Smooth muscle cell (in vitro differentiated cells): ENCODE data around the gene EID3. TPM values are rescaled to one million over a fixed set of nuclear protein-coding genes. Genes with fewer than 3 reads are reported as not detected.

ENCODE experiments used
- DNase-seq: peaks from one replicate; lab custom pipeline; 2025; ENCODE audit not compliant: unreplicated experiment; lab: John Stamatoyannopoulos, UW
- H2AFZ ChIP-seq: fragments of 200-600 bp; sonication (generic); 2 replicates; pipeline ENCODE4 v1.6.0; 2016; ENCODE audit warnings: antibody characterized with exemption, low read depth, mild to moderate bottlenecking
- H3F3A ChIP-seq: fragments of 200-600 bp; sonication (generic); 2 replicates; pipeline ENCODE4 v1.6.0; 2017; ENCODE audit warnings: antibody characterized with exemption, low read depth
- H3K27ac ChIP-seq: fragments of 200-600 bp; sonication (generic); 2 replicates; pipeline ENCODE4 v1.5.1; 2016; ENCODE audit warnings: low read depth, mild to moderate bottlenecking
- H3K27me3 ChIP-seq: fragments of 200-600 bp; sonication (generic); 2 replicates; pipeline ENCODE4 v1.6.1; 2016; ENCODE audit warnings: low read depth, mild to moderate bottlenecking
- H3K36me3 ChIP-seq: fragments of 200-600 bp; sonication (generic); 2 replicates; pipeline ENCODE4 v1.5.1; 2016; ENCODE audit warnings: low read depth
- H3K4me1 ChIP-seq: fragments of 200-600 bp; sonication (generic); 2 replicates; pipeline ENCODE4 v1.5.1; 2016; ENCODE audit warnings: low read depth
- H3K4me2 ChIP-seq: fragments of 200-600 bp; sonication (generic); 2 replicates; pipeline ENCODE4 v1.6.0; 2016; ENCODE audit warnings: mild to moderate bottlenecking
- H3K4me3 ChIP-seq: fragments of 200-600 bp; sonication (generic); 2 replicates; pipeline ENCODE4 v1.5.1; 2016; ENCODE audit warnings: mild to moderate bottlenecking
- H3K79me2 ChIP-seq: fragments of 200-600 bp; sonication (generic); 2 replicates; pipeline ENCODE4 v1.6.0; 2016; ENCODE audit warnings: low read depth, mild to moderate bottlenecking
- H3K9ac ChIP-seq: fragments of 200-600 bp; sonication (generic); 2 replicates; pipeline ENCODE4 v1.6.0; 2016; ENCODE audit warnings: low read depth
- H3K9me3 ChIP-seq: fragments of 200-600 bp; sonication (generic); replicated peaks from 2 replicates; pipeline ENCODE4 v1.5.1; 2016; ENCODE audit warnings: low read depth
- H4K20me1 ChIP-seq: fragments of 200-600 bp; sonication (generic); 2 replicates; pipeline ENCODE4 v1.6.0; 2016; ENCODE audit warnings: low read depth
- CTCF ChIP-seq: fragments of 200-600 bp; sonication (generic); IDR thresholded peaks from 2 replicates; pipeline ENCODE4 v1.5.1; 2017; ENCODE audit warnings: borderline replicate concordance, mild to moderate bottlenecking, antibody characterized with exemption; ENCODE audit not compliant: insufficient read depth, poor library complexity, severe bottlenecking
- WGBS: methylation state at CpG from one replicate; pipeline ENCODE4 v1.1.7; 2016; ENCODE audit warnings: low lambda C conversion rate; 5-methylcytosine and 5-hydroxymethylcytosine counted together
- polyA plus RNA-seq: library from polyadenylated mRNA; unstranded; fragments of >200 nt; fragmentation: Nextera tagmentation; extraction: Ambion mirVana; gene quantifications from 2 replicates; pipeline ENCODE4 v1.2.1, GENCODE V29; 2016
- total RNA-seq: library from RNA; depleted of rRNA; stranded (reverse); fragments of >200 nt; gene quantifications from 2 replicates; pipeline ENCODE4 v1.2.3, GENCODE V29; 2014

Gene EID3
- total and polyA plus RNA-seq, 2 experiments from 2014 or later, result 1.5 to 4.0 TPM

DNA sequence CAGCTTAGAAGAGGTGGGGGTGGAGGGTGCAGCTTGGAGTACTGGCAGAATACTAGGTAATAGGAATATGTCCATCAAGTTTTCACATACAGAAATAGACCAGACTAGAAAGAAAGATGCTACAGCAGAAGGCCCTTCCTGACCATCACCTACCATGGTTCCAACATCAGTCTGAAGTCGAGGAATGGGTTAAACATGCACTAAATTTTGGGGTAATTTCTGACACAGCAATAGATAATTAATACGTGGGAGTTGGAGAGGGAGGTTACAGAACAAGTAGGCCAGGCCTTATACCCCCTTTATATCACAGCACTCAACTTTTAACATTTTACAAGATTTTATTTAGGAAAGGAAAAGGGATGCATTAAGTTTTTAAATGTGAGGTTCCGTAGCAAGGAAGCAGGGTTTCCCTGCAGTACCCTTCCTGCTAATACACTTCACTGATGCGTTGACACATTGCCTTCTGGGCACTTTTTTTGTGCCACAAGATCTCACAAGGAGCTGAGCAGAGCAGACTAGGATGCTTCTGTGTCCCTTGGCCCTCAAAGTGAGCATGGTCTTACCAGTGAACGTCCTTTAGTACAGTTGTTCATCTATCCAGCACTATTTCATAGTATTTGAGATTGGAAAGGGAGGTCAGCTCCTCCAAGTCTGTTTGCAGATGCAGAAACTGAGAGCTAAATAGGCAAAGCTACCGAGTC is 50.8 kb downstream of the EID3 start:
- Histone ChIP-seq H3K79me2 (no peaks in the 10 kb centered on the region), H3F3A (peaks cover 7% of the 10 kb centered on the region), H3K9me3 (no peaks in the 10 kb centered on the region), H2AFZ (no peak overlapping the region), H3K36me3 (peaks cover 5% of the 10 kb centered on the region), H3K4me3 (no peak overlapping the region), H3K4me1 (no peaks in the 10 kb centered on the region), H3K27me3 (no peaks in the 10 kb centered on the region), H3K9ac (no peak overlapping the region), H3K4me2 (no peak overlapping the region), H3K27ac (no peak overlapping the region), H4K20me1 (no peaks in the 10 kb centered on the region)
- no peak for DNase-seq
- TF ChIP-seq CTCF, result no peak
- WGBS, result 94% methylated on average over 6 of the region's 6 CpGs

Other genes with a start within 250 kb of the EID3 start
- gene HCFC2, start 239.2 kb upstream of the EID3 start, total RNA-seq, result 17.8 and 30.1 TPM in 2 replicates
- gene HCFC2, start 239.2 kb upstream of the EID3 start, polyA plus RNA-seq, result 9.1 and 11.4 TPM in 2 replicates
- 16.6 and 22.6 TPM in 2 replicates for gene NFYB, start 165.5 kb upstream of the EID3 start, total RNA-seq
- 19.7 and 20.2 TPM in 2 replicates for gene NFYB, start 165.5 kb upstream of the EID3 start, polyA plus RNA-seq
- 42.6 and 61.7 TPM in 2 replicates for gene TXNRD1, start 88.0 kb upstream of the EID3 start, total RNA-seq
- 31.1 and 39.9 TPM in 2 replicates for gene TXNRD1, start 88.0 kb upstream of the EID3 start, polyA plus RNA-seq
- gene CHST11, start 153.2 kb downstream of the EID3 start, total RNA-seq, result 7.7 and 10.2 TPM in 2 replicates
- 6.9 and 15.9 TPM in 2 replicates for gene CHST11, start 153.2 kb downstream of the EID3 start, polyA plus RNA-seq